Stimulated activated naive CD8-positive, alpha-beta T cell treated with anti-CD3 and anti-CD28 coated beads, Interleukin-15, Interleukin-2, amounts not matched to agents 100 ng/mL and 50 ng/mL, for 24 hours (primary cell): ENCODE measurements around the gene NAA38.
"Not testable (repeated sequence)": the region's sequence is repeated elsewhere in the genome, so short reads cannot be mapped to it uniquely, and the experiment has no call there.

ENCODE experiments used
- H3K27ac Mint-ChIP-seq: one replicate; pipeline ENCODE4 v1.8.0; 2021; ENCODE audit warnings: mild to moderate bottlenecking, mixed read lengths
- H3K27me3 Mint-ChIP-seq: one replicate; pipeline ENCODE4 v1.8.0; 2021; ENCODE audit warnings: mixed read lengths
- H3K36me3 Mint-ChIP-seq: one replicate; pipeline ENCODE4 v1.8.0; 2021; ENCODE audit warnings: low read depth, mixed read lengths
- H3K4me1 Mint-ChIP-seq: one replicate; pipeline ENCODE4 v1.8.0; 2021; ENCODE audit warnings: low read depth, mixed read lengths
- H3K4me3 Mint-ChIP-seq: one replicate; pipeline ENCODE4 v1.8.0; 2021; ENCODE audit warnings: mild to moderate bottlenecking, mixed read lengths
- H3K9me3 Mint-ChIP-seq: one replicate; pipeline ENCODE4 v1.8.0; 2021; ENCODE audit warnings: mixed read lengths

Gene NAA38

DNA sequence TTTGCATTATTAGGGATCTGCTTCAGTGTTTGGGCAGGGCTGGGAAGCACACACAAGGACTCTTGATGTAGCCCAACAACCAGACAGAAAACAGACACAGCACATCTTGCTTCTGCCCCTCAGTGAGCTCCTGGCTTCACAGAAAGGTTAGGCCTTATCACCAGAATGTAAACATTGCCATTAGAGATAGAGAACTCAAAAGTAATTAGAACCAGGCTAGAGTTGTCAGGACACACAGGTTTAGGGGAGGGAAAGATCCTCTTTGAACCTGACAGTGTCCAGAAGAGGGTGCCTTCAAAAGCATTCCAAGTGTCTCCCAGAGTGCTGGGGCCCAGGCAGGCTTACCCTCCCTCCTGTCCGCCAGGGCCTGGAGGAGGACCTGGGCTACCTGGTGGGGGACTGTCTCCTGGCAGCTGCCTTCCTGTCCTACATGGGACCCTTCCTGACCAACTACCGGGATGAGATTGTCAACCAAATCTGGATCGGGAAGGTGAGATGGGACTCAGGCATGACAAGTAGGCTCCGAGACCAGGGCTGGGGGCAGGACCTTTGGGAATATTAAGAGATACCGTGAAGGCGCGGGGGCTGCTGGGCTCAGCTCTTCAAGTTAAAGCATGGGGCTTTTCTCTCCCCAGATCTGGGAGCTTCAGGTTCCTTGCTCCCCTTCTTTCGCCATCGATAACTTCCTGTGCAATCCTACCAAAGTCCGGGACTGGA lies 40.3 kb downstream of the NAA38 start:
- Mint-ChIP-seq H3K27ac (no peak overlapping the region), H3K4me3 (no peak overlapping the region), H3K27me3 (no peaks in the 10 kb centered on the region), H3K9me3 (no peaks in the 10 kb centered on the region), H3K4me1 (no peaks in the 10 kb centered on the region), H3K36me3 (no peaks in the 10 kb centered on the region)

DNA sequence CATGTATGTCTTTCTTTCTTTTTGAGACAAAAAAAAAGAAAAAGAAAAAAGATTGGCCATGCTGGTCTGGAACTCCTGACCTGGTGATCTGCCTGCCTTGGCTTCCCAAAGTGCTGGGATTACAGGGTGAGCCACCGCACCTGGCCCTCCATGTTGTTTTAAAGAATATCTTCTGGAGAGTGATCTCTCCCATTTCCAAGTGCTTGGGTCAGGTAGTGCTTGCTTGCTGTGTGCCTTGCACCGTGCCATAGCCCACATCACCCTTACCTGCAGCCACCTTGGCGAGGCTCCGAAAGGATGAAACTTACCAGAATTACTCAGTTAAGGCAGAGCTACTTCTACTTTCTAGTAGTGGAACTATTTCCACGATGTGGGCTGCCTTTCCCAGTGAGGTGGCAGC lies 42.4 kb downstream of the NAA38 start:
- H3K36me3 Mint-ChIP-seq: no peaks in the 10 kb centered on the region
- no peaks in the 10 kb centered on the region for H3K27me3 Mint-ChIP-seq
- H3K27ac Mint-ChIP-seq: no peak overlapping the region
- H3K4me3 Mint-ChIP-seq: no peak overlapping the region
- H3K4me1 Mint-ChIP-seq: no peaks in the 10 kb centered on the region
- H3K9me3 Mint-ChIP-seq: no peaks in the 10 kb centered on the region

DNA sequence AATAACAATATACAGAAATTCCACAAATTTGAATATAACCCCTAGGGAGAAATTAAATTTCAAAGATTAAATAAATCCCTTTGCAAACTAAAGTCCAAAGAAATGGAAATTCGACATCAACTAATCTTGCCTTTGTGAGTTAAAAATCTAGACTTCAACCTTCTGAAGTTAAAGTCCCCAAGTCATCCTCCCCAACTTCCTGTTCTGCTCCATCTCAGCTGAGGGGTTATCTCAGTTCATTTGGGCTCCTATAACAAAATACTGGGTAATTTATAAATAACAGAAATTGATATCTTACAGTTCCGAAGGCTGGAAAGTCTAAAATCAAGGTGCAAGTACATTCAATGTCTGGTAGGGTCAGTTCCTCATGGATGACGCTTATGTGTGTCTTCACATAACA lies 46.1 kb downstream of the NAA38 start:
- H3K4me1 Mint-ChIP-seq: no peaks in the 10 kb centered on the region
- H3K27me3 Mint-ChIP-seq: peaks cover 5% of the 10 kb centered on the region
- no peak overlapping the region for H3K4me3 Mint-ChIP-seq
- no peak overlapping the region for H3K27ac Mint-ChIP-seq
- H3K36me3 Mint-ChIP-seq: no peaks in the 10 kb centered on the region
- no peaks in the 10 kb centered on the region for H3K9me3 Mint-ChIP-seq

DNA sequence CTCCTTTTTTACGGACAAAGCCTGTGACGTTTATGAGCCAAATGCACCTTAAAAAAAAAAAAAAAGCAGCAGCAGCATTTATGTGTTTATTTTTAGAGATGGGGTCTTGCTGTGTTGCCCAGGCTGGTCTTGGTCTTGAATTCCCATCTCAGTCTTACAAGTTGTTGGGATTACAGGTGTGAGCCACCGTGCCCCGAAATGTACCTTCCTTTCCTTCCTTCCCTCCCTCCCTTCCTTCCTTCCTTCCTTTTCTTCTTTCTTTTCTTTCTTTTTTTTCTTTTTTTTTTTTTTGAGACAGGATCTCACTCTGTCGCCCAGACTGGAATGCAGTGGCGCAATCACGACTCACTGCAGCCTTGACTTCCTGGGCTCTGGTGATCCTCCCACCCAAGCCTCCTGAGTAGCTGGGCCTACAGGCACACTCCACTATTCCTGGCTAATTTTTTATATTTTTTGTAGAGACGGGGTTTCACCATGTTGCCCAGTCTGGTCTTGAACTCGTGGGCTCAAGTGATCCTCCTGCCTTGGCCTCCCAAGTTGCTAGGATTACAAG lies 47.5 kb downstream of the NAA38 start:
- not testable (repeated sequence) for H3K27ac Mint-ChIP-seq, H3K4me1 Mint-ChIP-seq, H3K27me3 Mint-ChIP-seq, H3K9me3 Mint-ChIP-seq, H3K4me3 Mint-ChIP-seq, H3K36me3 Mint-ChIP-seq

DNA sequence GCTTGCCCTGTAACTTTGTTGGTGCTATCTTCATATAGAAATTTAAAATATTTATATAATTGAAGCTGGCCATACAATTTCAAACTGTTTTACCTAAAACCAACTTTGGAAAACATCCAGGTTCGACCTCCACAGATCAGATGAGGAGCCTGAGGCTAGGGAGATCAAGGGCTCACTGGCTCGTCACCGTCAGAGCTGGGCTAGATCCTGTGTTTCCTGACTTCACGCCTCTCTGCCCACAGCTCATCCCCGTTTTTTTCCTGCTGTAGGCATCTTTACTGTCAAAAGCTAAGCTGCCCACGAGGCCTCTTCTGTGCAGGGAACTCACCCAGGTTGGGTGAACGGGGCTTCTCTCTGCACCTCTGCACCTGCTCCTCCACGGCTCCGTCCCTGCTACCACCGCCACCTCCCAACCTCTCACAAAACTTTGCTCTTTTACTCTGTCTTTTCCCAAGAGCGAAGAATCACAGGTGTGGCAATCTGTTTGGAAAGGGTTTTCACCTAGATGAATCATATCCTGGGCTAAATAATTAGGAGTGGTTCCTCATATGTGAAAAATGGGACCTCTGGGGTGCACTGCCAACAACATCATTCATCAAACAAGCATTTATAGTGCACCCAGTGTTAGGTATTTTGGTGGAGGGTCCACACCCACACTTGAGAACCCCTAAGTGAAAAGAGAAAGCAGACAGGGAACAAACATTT lies 48.1 kb downstream of the NAA38 start:
- H3K9me3 Mint-ChIP-seq: no peaks in the 10 kb centered on the region
- no peaks in the 10 kb centered on the region for H3K36me3 Mint-ChIP-seq
- H3K4me1 Mint-ChIP-seq: no peaks in the 10 kb centered on the region
- no peak overlapping the region for H3K27ac Mint-ChIP-seq
- no peak overlapping the region for H3K4me3 Mint-ChIP-seq
- peaks cover 5% of the 10 kb centered on the region for H3K27me3 Mint-ChIP-seq

DNA sequence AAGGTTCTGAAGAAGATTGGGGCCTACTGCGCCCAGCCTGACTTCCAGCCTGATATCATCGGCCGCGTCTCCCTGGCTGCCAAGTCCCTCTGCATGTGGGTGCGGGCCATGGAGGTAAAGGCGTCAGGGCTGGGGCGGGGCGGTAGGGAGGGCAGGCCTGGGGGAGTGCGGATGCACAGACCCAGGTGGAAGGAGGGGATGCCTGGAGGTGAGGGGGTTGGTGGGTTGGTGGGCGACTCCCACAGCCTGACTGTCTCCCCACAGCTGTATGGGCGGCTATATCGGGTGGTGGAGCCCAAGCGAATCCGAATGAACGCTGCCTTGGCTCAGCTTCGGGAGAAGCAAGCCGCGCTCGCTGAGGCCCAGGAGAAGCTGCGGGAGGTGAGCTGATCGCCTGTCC lies 50.2 kb downstream of the NAA38 start:
- no peak overlapping the region for H3K27ac Mint-ChIP-seq

More for the DNA sequence above, 50.2 kb downstream of the NAA38 start:
- H3K4me1 Mint-ChIP-seq: no peaks in the 10 kb centered on the region
- peaks cover 12% of the 10 kb centered on the region for H3K27me3 Mint-ChIP-seq
- H3K9me3 Mint-ChIP-seq: no peaks in the 10 kb centered on the region
- H3K4me3 Mint-ChIP-seq: no peak overlapping the region
- H3K36me3 Mint-ChIP-seq: no peaks in the 10 kb centered on the region
